Raji (cell line): ENCODE measurements around the gene EYS.

Experiments used
- POLR2A ChIP-seq: IDR thresholded peaks from 2 replicates; pipeline ENCODE4 v1.6.1; 2011; ENCODE audit warnings: low read depth, low read length, control low read depth; ENCODE audit not compliant: insufficient read depth

The EYS gene

DNA sequence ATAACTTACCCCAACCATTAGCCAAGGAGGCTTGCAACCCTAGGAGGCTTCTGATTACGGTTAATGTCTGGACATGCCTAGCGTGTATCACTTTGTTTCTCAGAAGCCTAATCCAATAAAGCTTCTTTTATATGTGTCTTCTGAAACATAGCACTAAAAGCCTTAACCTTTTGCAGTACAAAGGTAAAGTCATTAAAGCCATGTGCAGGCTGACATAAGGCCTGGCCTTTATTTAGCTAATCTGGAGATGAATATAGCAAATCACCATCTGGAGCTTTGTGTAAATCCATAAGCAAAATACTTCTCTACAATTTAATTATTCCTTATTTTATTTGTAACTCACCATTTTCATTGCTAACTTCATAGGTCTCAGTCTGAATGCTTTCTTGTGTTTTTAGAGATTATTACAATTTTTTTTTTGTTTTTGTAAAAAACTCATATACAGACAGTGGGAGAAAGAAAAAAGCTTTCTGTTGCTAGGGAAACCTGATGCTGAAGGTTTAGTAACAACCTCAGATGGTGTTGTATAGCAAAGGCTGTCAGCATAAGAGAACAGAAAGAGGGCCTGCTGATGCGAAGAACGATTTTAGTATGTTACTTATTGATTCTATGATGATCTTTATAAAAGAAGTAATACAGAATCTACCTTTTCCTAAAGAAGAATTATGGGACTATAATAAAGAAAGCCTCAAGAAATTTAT is at the start of gene EYS:
Gene EYS (minus strand): TSS at position 101 of the 701 bp plus-strand sequence. CDS start 211,816 bp downstream, outside the sequence.
- TF ChIP-seq POLR2A, result no peak

DNA sequence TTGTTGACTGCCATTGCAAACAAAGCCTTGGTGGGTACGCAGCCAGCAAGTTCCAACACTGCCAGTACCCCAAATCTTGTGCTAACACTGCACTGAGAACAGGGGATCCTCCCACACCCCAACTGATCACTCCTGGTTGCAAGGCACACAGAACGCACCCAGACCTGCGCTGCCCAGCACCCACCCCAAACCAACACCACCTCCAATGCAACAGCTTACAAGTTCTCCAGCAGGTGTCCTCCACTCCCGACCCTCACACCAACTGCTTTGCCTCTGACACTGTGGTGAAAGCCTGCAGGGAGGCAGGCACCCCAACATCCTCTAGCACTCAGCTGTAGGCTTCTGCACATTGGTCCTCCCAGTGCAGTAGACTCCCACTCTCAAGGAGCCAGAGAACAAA is 39.3 kb upstream of the EYS start:
- TF ChIP-seq POLR2A, result no peak

DNA sequence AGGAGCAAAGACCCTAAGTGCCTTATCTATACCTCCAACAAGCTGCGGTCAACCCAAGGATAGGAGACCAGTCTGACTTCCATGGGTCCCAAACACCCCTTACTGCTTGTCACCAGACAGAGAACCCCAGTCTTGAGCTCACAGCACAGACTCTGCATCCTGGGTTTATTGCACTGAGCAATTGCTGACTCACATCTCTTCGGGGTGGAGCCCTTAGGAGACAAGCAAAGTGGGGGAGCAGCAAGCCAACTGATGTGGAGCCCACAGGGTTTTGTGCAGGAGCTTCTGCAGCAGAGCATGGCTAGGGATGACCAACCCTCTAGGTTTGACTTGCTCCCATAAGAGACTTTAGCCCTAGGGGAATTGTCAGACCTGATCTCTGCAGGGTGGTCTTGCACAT is 38.6 kb upstream of the EYS start:
- TF ChIP-seq POLR2A, result no peak

DNA sequence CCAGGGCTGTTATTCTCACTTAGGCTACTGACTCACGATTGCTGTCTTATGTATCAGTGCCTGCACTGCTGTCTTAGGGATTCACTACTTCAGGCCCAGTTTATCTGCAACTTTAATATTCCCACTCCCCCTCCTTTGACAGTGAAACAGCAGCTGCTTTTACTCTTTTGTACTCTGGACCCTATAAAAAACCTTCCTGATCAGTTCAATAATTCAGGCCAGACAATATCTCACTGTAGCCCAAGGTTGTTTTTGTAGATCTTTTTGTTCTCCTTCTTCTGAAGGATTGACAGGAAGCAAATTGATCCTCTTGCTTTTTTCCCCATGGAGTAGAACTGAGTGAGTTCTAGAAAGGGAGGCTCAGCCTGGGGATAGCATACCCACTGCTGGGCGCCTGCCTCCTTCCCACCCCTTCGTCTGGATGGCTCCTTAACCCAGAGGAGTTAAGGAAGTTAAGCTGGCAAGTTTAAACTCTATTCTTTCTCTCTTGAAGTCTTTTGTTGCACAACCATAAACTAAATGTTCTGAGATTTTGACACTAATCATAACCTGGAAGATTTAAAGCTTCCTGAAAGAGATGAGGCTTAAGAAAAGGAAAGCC is 22.0 kb upstream of the EYS start:
- TF ChIP-seq POLR2A, result no peak

DNA sequence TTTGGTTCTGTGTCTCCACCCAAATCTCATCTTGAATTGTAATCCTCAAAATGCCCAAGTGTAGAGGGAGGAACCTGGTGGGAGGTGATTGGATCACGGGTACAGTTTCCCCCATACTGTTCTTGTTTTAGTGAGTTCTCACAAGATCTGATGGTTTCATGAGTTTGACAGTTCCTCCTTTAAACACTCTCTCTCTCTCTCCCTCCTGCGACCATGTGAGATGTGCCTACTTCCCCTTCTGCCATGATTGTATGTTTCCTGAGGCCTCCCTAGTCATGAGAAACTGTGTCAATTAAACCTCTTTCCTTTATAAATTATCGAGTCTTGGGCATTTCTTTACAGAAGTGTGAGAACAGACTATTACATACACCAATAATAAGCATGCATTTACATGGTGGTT is 12.1 kb upstream of the EYS start:
- no peak for TF ChIP-seq POLR2A

DNA sequence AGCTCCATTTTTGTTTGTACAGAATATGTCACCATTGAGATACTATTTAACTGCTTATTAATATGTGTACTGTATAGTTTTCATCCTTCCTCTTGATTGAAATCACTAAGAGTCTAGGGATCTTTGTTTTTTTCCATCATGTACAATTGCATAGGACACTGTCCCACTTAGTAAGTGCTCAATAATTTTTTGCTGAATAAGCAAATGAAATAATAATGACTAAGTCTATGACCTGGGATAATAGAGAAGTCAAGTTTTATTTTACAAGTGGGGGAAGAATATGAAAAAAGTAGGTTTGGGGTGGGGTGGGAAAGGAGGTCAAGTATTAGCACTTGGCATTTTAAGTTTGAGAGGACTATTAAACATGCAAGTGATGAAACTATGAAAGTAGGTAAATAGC is 4.5 kb upstream of the EYS start:
- TF ChIP-seq POLR2A, result no peak

DNA sequence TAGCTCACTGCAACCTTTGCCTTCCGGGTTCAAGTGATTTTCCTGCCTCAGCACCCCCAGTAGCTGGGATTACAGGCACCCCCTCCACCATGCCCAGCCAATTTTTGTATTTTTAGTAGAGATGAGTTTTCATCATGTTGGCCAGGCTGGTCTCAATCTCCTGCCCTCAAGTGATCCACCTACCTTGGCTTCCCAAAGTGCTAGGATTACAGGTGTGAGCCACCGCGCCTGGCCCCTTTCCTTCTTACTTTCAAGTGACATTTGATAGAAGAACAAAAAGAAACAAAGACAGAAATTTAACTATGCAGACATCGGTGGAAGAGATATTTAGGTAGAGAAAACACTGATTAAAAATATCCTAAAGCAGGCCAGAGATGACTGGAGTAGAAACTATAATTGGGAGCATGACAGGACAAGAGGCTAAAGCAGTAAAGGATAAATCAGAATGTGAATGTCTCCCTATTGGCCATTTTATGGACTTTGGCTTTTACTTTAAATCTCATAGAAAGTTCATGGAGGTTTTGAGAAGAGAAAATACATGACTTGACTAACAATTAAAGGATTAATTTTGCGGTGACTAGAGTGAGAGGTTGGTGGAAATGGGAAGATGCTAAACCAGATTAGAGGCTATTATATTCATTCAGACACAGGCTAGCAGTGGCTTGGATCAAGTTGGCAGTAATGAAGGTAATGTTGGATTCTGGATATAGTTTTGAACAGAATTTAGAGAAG is 2.2 kb upstream of the EYS start:
- TF ChIP-seq POLR2A, result no peak

DNA sequence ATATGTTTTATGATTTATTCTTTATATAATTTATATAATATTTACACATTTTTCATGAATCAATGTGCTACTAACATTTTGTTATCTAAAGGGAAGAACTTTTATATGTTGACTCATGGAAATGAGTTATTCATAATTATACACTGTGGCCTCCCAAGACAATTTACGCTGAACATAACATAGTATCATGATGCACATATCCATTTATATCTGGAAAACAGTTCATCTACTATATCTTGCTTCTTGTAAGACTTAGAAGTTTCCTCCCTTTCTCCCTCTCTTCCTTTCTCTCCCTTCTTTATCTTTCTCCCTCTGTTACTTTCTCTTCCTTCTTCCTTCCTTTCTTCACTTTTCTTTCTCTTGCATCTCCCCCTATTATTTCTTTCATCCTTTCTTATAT is 1.1 kb upstream of the EYS start:
- TF ChIP-seq POLR2A, result no peak

DNA sequence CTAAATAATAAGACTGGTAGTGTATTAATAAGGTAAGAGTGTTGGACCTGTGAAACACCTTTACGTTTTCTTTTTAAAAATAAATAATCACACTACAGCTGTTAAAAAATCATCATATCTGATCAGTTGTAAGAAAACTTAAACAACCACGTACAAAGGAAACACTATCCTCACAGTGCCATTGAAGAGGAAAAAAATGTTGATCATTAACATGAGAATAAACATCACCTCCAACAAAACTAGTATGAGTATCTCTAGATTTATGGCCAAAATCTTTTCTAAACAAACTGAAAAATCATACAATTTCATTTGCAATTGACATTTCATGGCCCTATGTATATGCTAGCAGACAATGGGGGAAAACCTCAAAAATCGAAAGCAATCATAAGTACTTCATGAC is 590 bp downstream of the EYS start:
- no peak for TF ChIP-seq POLR2A

DNA sequence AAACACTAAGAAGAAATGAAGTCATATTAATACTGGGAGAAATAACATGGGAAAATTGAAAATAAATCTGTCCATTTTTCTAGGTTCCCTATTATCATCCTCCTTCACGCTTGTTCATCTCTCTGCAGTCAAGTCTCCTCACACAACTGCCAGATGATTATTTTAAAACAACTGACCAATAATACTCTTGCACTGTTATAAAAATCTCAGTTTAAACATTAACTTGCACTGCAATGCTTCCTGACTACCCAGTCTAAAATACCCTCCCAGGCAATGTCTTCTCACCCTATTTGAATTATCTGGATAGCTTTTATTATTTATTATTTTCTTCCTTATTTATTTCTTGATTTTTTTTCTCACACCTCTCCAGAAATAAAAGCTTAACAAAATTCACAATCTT is 5.7 kb downstream of the EYS start:
- no peak for TF ChIP-seq POLR2A

DNA sequence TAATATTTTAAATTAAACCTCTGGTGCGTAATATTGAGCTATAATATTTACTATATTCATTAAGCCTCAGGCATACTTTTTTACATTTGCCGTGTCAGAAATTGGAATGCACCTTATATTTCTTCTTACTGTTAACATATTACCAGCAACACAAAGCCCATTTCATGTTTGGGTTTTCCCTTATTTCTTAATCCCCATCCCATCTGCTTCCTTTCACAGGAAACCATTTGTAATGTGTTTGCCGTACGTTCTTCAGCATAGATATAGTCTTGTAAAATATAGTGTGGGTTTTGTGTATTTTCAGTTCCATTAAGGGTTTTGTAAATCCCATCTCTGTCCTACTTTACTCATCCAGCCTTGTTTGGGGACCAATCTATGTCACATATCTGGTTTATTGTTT is 6.5 kb downstream of the EYS start:
- no peak for TF ChIP-seq POLR2A

DNA sequence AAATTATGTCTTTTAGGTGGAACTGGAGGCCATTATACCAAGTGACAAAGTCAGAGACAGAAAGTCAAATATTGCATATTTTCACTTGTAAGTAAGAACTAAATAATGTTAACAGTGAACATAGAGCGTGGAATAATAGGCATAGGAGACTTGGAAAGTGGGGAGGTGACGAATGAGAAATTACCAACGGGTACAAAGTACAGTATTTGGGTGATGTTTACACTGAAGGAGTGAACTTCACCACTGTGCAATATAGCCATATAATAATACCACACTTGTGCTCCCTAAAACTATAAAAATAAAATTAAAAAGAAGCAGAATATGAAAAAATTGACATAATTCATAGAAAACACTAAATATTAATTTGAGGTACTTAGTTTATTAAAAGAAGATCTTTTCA is 14.9 kb downstream of the EYS start:
- TF ChIP-seq POLR2A, result no peak

DNA sequence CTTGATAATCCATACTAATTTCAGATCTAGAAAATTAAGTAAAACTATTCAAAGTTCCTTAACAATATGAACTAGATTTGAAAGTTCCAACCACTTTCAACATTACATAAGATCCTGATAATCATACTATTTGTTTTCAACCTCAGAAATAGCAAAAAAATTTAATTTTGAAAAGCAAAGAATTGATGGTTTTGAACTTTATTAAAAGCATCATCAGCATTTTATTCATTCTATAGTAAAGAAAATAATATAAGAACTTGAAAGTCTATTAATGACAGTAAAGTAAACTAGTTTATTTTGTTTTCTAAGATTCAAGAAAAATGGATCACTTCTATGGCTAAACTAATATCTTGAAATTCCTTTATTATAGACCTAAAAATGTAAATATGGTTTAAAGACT is 26.8 kb downstream of the EYS start:
- no peak for TF ChIP-seq POLR2A

DNA sequence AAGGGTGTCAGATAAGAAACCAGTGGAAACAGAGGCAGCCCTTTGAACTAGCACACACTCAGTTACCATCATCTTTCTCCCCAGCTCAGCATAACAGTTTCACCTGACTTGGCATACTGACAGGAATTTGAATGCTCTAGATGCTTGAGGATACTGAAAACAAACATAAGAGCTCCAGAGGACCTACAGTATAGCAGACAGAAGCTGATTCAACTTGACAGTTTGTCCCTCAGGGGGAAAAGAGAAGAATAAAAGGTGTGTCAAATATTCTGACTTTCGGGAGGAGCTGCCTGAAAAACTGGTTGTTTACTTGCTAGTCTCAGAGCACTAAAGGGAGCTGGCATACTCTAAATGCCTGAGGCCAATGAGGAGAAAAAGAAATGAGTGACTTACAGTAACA is 35.1 kb downstream of the EYS start:
- TF ChIP-seq POLR2A, result no peak

DNA sequence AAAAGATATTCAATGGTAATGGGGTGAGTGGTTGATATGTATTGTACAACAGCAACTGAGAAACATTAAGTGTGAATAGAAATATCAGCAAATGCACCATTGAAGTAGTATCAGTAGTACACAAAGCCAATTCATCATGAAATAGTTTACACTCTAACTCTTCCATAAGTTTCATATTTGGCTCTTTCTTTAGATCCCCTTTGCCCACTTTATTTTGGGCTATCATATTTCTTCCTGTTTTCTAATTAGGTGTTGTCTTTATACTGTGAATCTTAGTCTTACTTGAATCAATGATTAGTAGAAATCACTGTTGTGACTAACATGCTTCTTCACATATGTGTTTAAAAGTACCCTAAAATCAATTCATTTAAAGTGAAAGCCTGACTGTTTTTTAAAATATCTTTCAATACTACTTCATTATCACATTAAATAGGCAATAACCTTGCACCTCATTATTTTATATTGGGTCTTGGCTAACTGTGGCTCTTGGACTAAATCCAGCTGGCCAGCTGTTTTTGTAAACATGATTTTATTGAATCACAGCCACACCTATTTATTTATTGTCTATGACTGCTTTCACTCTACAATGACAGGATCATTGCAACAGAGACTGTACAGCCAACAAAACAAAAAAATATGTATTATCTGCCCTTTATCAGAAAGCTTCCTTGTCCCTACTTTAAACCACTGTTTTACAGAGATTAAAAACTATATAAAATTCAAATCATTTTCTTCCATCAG is 38.9 kb downstream of the EYS start:
- TF ChIP-seq POLR2A, result no peak

DNA sequence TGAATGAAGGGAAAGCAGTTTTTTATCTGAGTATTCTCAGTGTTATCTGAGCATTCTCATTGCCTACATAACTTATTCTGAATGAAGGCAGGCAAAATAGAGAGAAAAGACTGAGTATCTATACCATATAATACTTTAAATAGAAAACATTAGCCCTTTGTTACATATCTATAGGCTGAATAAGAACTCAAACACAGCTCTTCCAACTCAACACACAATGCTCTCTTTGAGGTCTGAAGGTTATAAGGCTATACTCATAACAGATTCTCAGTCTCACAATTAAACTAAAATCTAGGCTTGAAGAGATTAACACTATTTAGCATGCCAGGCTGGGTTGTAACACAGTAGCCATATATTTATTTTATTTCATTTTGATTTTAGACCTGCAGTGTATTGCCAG is 56.9 kb downstream of the EYS start:
- no peak for TF ChIP-seq POLR2A
